ENCODE measurements around the gene POC1B.

DNA sequence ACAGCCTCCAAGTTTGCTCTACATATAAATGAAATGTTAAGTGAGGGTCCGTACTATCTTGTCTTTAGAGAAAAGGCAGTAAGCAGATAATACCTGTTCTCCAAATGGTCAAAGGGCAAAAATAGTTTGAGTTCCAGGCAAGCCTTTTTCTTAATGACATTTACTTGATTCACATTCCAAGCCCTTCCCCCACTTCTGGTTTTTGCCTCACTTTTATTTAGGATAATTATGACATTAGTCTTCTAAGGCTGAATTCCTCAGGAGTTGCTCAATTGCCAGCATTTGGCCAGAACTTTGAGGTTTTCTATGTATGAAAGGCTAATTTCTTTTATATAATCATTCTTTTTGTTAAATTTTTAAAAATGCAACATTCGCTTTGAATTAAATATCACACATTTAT is 111.0 kb downstream of the POC1B start:
- TF ChIP-seq, protein P1, sequence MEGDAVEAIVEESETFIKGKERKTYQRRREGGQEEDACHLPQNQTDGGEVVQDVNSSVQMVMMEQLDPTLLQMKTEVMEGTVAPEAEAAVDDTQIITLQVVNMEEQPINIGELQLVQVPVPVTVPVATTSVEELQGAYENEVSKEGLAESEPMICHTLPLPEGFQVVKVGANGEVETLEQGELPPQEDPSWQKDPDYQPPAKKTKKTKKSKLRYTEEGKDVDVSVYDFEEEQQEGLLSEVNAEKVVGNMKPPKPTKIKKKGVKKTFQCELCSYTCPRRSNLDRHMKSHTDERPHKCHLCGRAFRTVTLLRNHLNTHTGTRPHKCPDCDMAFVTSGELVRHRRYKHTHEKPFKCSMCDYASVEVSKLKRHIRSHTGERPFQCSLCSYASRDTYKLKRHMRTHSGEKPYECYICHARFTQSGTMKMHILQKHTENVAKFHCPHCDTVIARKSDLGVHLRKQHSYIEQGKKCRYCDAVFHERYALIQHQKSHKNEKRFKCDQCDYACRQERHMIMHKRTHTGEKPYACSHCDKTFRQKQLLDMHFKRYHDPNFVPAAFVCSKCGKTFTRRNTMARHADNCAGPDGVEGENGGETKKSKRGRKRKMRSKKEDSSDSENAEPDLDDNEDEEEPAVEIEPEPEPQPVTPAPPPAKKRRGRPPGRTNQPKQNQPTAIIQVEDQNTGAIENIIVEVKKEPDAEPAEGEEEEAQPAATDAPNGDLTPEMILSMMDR (conservative IDR thresholded peaks at IDR 0.05; ENCODE audit: low read depth, low read length): no peak
- TF ChIP-seq EZH2 (IDR thresholded peaks at IDR 0.05; ENCODE audit: borderline replicate concordance, low read depth, low read length, poor library complexity, severe bottlenecking): no peak

All from A673 (cell line).